ENCODE results near the gene OR51E1. TPM values are rescaled to one million over a fixed set of nuclear protein-coding genes. Genes with fewer than 3 reads are reported as not detected.

The OR51E1 gene
- 0.41 and 0.63 TPM in 2 replicates for total RNA-seq (2014; rRNA removed; shearing (Covaris generic))

DNA sequence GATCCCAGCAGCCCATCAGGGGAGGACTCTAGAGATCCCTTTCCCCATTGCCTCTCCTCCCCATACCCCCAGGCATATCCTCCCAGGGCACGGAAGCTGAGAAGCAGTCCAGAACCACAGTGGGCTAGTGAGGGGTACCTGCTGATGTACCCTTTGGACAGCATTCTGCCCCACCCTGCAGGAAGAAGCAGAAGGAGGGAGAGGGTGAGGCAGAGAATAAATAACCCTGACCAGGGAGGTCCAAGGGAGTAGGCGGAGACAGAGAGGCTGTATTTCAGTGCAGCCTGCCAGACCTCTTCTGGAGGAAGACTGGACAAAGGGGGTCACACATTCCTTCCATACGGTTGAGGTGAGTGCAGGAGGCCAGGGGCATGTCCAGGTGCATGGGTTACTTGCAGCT is at the start of gene OR51E1:
OR51E1 (plus strand) TSS at position 301 of the 400 bp plus-strand sequence. CDS start 8,545 bp downstream, outside the sequence.
- no peak for DNase-seq (ENCODE audit: low spot score)

- DNase-seq (ENCODE audit: low spot score) = no peak
These were observed 38.7 kb upstream of the OR51E1 start for GRCh38 chr11:4605057-4605456.

- DNase-seq (ENCODE audit: low spot score) = peak; percentile 32
These were observed 37.4 kb upstream of the OR51E1 start for GRCh38 chr11:4606231-4607015.

DNA sequence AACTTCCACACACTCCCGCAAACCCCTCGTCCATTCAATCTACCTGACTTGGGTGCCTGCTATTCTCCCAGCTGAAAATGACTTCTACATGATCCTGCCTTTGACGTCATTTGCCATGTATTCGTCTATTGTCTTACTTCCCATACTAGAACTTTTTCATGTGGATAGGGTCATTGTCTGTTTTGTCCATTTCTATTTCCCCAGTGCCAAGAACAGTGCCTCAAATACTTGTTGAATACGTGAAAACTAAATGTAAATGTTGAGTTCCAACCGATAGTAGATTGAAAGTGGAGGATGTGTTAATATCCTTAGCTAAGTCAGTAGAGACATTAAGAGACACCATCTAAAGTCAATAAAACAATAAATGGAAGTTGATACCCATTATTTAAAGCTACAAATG is 36.7 kb upstream of the OR51E1 start:
- DNase-seq (ENCODE audit: low spot score) = peak; percentile 23

- peak; percentile 98 for DNase-seq (ENCODE audit: low spot score)
These were observed 35.8 kb upstream of the OR51E1 start, which contains the start of gene TRIM68 for GRCh38 chr11:4607781-4608666. TRIM68 (minus strand) TSS chr11:4608231; CDS start chr11:4605504, 2,727 bp downstream.

GRCh38 chr11:4610258-4610935 is 33.4 kb upstream of the OR51E1 start:
- DNase-seq (ENCODE audit: low spot score) = no peak

DNA sequence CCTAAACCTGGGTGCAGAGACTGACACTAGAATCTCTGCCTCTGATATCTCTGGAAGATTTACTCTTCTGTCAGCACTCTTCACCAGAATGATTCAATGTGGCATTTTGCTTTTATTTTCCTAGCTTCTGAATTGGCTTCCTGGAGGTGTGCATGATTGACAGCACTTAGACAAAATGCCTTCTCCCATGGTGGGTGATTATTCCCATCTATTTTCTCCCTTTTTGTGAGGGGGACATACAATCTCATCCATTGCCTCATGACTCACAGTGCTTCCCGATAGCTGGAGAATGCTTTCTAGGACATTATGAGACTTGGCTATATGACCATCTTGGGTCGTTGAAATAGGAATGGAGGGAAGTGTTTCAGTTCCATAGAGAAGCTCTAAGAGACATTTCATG is 31.8 kb upstream of the OR51E1 start:
- no peak for DNase-seq (ENCODE audit: low spot score)

DNA sequence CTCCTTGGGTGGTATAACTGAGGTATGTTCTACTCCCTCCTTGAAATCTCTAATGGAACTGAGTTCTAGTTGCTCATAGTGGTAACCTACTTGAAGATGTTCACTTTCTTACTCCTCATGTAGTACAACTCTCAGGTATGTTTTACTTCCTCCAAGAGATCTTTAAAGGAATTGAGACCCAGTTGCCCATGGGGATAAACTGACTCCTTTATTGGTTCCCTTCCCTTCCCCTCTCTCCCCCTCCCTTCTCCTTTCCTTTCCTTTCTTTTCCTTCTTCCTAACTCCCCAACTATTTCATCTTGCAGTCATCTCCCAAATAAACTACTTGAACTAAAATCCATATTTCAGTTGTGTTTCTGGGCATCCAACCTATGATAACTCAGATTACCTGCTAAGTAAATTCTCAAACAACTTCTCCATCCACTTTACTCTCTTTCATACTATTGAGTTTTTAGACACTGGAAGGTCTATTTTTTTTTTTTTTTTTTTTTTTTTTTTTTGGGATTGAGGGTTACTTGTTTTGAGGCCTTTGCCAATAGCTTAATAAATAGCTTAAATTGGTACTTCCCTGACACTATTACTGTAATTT is 27.8 kb upstream of the OR51E1 start:
- DNase-seq (ENCODE audit: low spot score) = no peak

DNA sequence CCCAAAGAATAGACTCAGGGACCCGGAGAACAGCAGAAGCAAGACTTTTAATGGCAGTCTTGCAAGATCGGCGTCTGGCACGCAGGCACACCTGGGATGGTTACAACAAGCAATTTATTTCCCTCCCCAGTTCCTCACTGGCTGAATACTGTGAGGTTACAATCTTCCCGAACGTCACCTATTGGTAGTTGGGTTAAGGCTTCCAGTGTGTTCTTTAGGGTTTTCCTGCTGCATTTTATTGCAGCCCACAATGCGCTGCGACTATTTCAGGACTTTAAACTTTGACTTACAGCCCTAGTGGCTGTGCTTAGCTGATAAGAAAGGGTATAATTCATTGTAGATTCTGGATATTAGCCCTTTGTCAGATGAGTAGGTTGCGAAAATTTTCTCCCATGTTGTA is 24.3 kb upstream of the OR51E1 start:
- no peak for DNase-seq (ENCODE audit: low spot score)

DNA sequence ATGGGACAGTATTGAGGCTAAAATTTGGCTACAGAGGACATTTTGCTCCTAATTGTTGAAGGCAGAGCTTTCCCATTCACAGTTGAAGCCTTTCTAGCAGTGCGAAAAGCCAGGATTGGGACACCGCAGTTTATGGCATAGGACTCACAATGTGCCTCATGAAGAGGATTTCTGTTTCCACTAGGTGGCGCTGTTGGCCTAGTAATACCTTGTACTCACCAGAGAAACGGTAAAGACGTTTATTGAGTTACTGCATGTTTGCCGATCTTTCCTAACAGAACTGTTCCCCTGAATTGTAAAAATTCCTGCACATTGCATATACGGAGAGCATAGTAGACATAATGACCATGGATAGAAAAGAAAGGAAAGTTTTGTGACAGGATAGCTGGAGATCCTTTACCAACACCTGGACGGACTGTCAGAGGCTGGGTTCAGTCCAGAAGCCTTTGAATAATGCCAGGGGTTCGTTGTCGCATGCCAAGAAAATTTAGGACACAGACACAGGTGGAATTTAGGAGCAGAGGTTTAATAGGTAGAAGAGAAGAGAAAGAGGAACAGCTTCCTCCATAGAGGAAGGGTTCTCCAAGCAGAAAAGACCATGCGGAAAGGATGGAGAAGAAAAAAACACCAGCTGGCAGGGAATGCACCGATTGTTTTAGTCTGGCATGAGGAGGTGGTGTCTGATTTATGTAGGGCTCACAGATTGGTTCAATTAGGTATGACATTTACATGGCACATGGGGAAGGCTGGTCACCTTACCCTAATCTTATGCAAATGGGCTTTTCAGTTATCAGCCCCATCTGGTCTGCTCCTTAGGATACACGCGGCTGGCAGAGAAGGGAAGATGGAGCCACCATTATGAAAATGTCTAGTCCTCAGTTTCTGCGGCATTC is 17.3 kb upstream of the OR51E1 start:
- peak; percentile 95 for DNase-seq (ENCODE audit: low spot score)

DNA sequence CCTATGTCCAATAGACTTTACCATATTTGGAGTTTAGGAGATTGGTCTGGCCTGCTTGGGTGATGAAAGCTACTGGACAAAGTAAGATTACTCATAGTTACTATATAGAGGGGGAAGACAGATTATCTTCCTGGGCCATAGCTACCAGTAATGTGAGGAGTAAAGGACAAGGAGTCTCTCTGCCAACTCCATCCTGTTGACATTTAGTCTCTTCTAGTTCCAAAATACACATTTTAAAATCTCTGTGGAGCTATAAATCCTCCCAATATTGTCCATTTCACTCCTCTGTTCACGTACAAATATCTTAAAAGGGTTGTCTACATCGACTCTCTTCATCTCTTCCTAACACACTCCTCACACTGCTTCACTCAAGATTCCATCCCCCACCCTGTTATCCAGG is 7.6 kb upstream of the OR51E1 start:
- DNase-seq (ENCODE audit: low spot score) = no peak

GRCh38 chr11:4636962-4637661 is 6.7 kb upstream of the OR51E1 start, which contains the start of gene OR51D1:
OR51D1 (plus strand) TSS chr11:4637477; CDS start chr11:4639791, 2,314 bp downstream.
- DNase-seq (ENCODE audit: low spot score) = peak; percentile 88

DNA sequence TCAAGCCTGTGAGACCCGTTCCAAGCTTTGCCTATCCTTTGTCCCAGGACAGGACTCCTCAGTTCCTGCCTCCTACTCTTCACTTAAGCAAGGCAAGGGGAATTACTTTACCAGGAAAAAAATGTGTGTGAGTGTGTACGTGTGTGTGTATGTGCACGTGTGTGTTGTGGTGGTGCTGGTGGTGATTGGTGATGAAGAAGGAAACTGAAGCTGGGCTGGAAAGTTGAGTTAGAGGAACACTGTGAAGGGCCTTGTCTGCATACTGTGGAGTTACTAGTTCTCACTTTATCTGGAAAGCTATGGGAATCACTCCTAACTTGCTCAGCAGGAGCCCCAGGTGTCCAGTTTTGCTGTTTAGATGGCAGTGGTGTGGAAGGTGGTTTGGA is 6.1 kb upstream of the OR51E1 start:
- DNase-seq (ENCODE audit: low spot score) = no peak

- no peak for DNase-seq (ENCODE audit: low spot score)
These were observed 3.9 kb upstream of the OR51E1 start for GRCh38 chr11:4639931-4640330.

- DNase-seq (ENCODE audit: low spot score) = no peak
These were observed 2.3 kb upstream of the OR51E1 start for GRCh38 chr11:4641501-4641900.

DNA sequence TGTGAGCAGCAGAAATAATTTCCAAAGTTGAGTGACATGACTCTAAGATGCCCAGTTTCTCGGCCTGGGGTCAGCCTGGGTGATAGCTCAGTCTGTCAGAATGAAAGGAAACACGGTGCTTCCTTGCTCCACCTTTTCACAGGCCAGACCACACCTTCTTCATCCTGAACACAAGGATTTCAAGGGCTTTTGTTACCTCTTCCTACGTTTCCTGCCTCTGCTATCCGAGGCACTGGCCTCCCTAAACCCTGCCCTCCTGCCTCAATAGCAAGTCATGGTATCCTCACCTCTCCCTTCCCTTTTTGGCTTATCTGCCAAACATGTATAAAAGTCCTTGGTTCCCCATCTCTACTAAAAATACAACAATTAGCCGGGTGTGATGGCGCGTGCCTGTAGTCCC is 1.7 kb upstream of the OR51E1 start:
- DNase-seq (ENCODE audit: low spot score) = no peak

GRCh38 chr11:4643076-4643475 is 706 bp upstream of the OR51E1 start:
- DNase-seq (ENCODE audit: low spot score) = no peak

DNA sequence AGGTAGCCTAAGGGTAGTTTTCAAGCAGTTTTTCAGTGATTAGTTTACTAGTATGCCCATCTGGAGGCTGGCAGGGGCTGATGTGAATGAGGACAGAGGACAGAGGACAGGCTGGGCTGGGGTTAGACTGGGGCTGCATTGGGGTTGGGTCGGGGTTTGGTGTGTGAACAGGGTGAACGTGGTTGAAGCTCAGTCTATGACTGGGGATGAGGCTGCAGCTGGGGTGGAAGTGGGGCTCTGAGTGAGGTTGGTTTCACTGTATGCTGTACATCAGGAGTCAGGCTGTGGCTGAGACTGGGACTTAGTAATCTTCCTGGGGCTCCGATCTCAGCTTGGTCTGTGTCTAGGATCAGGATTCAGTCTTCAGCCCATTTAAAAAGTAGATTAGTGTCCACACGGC is 451 bp downstream of the OR51E1 start:
- DNase-seq (ENCODE audit: low spot score) = no peak

GRCh38 chr11:4645974-4646373 is 2.2 kb downstream of the OR51E1 start:
- DNase-seq (ENCODE audit: low spot score) = no peak

DNA sequence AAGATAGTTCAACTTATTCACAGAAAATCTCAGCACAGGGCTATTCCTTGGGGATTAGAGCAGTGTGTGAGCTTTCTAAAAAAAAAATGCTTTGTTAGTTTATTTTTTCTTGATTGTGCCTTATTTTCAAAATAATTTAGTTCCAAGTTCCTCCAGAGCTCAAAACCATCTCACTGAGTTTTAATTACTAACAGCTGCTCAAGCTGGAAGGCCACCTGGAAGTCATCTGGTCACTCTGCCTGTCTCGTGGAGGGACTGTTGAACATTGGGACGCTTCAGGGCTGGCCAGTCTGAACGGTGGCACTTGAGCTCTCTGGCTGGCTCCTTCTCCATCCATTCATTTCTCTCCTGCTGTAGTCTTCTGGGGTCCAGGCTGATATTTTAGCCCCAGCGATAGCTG is 4.0 kb downstream of the OR51E1 start:
- DNase-seq (ENCODE audit: low spot score) = no peak
